GM12872 (cell line): ENCODE data around the gene PATZ1.

Experiments used
- TF ChIP-seq, protein P1 (sequence below): IDR thresholded peaks from 3 replicates; pipeline ENCODE4 v1.5.1; 2011; ENCODE audit warnings: low read depth, mild to moderate bottlenecking, low read length, moderate library complexity; ENCODE audit not compliant: insufficient read depth

PATZ1 gene, protein sequence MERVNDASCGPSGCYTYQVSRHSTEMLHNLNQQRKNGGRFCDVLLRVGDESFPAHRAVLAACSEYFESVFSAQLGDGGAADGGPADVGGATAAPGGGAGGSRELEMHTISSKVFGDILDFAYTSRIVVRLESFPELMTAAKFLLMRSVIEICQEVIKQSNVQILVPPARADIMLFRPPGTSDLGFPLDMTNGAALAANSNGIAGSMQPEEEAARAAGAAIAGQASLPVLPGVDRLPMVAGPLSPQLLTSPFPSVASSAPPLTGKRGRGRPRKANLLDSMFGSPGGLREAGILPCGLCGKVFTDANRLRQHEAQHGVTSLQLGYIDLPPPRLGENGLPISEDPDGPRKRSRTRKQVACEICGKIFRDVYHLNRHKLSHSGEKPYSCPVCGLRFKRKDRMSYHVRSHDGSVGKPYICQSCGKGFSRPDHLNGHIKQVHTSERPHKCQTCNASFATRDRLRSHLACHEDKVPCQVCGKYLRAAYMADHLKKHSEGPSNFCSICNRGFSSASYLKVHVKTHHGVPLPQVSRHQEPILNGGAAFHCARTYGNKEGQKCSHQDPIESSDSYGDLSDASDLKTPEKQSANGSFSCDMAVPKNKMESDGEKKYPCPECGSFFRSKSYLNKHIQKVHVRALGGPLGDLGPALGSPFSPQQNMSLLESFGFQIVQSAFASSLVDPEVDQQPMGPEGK

DNA sequence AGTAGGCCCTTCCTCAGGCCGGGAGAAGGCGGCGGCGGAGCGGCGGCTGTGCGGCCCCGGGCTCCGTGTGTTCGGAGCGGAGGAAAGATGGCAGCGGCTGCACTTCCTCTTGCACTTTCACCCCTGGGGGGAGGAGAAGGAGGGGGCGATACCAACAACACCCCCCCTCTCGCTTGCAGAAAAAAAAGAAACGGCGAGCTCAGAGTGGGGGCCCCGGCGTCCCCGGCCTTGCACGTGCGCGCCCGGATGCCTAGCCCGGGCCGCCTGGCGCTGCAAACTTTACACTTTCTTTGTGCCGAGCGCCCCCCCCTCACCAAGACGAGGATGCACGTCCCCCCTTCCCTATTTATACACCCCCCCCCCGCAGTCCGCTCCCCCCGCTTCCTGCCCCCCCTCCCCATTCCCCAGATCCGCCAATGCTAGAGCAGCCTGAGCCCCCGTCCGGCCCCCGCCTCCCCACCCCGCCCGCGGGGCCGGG is at the start of gene PATZ1:
PATZ1 (minus strand) TSS at position 92 of the 478 bp plus-strand sequence. CDS start 744 bp downstream, outside the sequence.
- TF ChIP-seq, protein P1, sequence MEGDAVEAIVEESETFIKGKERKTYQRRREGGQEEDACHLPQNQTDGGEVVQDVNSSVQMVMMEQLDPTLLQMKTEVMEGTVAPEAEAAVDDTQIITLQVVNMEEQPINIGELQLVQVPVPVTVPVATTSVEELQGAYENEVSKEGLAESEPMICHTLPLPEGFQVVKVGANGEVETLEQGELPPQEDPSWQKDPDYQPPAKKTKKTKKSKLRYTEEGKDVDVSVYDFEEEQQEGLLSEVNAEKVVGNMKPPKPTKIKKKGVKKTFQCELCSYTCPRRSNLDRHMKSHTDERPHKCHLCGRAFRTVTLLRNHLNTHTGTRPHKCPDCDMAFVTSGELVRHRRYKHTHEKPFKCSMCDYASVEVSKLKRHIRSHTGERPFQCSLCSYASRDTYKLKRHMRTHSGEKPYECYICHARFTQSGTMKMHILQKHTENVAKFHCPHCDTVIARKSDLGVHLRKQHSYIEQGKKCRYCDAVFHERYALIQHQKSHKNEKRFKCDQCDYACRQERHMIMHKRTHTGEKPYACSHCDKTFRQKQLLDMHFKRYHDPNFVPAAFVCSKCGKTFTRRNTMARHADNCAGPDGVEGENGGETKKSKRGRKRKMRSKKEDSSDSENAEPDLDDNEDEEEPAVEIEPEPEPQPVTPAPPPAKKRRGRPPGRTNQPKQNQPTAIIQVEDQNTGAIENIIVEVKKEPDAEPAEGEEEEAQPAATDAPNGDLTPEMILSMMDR: no peak

DNA sequence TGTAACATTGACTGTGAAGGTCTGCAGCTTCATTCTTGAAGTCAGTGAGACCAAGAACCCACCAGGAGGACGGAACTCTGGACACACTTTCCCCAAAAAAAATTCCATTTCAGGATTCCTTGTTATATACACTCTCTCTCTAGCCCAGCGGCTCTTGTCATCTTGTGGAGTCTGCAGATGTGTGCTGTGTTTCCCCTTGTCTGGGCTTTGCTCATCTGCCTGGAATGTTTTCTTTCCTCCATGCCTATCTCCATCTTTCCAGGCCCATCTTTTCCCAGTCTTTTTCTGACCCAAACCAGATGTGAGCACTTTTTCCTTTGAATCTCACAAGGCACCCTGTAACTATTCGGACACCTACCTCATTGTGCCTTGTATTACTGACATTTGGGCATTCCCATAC is 48.2 kb upstream of the PATZ1 start:
- TF ChIP-seq, protein P1: no peak

DNA sequence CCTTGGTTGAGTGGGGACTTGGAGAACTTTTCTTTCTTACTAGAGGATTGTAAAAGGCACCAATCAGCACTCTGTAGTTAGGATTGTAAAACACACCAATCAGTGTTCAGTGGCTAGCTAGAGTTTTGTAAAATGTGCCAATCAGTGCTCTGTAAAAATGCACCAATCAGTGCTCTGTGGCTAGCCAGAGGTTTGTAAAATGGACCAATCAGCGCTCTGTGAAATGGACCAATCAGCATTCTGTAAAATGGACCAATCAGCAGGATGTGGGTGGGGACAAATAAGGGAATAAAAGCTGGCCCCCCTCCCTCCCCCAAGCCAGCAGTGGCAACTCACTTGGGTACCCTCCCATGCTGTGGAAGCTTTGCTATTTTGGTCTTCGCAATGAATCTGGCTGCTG is 47.7 kb upstream of the PATZ1 start:
- TF ChIP-seq, protein P1: no peak

DNA sequence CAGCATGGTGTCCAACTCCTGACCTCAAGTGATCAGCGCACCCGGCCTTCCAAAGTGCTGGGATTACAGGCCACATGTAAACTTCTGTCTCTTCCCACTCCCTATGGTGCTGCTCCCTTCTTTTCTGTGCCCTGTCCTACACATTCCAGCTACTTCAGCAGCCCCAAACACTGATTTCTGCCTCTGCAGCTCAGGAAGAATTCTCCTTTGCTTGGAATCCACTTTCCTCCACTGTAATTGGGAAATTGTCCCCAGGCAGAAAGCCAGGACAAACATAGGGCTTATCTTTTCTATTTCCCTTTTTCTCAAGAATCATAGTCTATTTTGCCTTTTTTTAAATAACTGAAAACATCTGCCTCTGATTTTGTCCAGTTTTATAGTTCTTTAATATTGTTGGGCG is 32.0 kb upstream of the PATZ1 start:
- TF ChIP-seq, protein P1: no peak

- TF ChIP-seq, protein P1: no peak
These were observed 31.5 kb upstream of the PATZ1 start for GRCh38 chr22:31377612-31378011.

DNA sequence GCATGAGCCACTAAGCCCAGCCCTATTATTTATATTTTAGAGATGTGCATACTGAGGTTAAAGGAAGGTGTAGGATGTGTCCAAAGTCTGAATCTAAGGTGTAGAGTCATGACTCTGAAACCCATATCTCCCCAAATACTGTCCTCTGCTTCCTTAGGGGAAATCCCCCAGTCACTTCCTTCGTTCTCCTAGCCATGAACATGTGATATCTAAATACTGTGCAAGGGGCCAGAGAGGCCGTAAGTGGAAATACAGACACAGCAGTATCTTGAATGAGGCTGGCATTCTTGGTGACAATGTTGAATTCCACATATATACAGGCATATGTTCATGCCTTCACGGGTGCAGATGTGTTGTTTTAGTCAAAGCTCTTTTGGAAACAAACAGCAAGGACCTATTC is 21.3 kb upstream of the PATZ1 start:
- TF ChIP-seq, protein P1: no peak

DNA sequence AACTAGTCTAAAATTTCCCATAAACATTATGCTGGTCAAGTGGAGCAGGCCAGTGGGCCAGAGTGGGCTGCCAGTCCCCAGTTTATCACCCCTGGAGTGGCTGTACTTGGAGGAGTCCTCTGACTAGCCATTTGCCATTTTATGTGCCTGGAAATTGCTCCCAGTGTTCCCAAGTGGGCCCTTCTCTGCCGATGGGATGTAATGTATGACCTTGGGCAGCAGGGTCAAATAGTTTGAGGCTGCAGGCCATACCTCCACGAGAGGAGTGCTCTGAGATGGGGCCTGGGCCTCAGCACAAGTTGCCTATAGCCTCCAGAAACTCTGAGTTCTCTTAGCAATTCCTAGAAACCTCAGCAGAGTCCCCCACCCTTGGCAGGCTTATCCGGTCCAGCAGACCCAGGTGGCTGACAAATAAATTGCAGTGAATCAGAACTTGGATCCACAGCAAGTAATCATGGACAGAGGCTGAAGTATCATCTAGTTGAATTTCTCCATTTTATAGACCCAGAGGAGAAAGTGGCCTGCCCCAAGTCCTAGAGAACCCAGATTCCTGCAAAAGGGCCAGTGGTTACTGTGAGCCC is 17.8 kb upstream of the PATZ1 start:
- TF ChIP-seq, protein P1: no peak
